ENCODE results near the gene PHF5A.

DNA sequence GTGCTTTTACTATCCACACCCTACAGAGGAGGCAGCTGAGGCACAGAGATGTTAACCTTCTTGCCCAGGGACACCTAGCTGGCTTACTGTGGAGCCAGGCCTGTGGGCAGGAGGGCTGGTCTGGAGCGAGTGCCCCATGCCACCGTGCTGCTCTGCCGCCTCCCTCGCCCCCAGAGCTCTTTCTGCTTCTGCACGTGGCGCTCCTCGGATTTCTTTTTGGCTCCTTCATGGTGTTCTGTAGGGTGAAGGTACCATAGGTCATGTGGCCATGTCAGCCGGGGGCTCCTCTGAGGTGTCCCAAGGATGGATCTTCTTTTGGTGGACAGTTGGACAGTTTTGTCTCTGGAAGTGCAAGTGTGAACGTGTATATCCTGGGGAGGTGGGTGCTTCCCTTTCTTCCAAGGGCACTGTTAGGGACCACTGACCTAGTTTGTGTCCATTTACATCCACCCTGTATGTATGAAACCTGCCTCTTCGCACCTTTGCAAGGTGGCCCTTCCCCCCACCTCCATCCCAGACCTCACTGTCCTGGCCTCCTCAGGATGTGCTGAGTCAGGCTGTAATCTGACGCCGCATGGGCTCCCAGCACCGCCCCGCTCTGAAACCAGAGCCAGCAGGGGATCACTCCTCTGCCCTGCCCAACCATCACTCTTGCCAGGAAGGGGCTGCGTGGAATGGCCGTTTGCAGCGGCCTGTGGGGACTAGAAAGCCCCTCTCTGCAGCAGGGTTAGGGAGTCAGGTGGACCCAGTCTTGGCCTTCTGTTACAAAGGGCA lies 44.1 kb upstream of the PHF5A start:
- TF ChIP-seq, protein P1, sequence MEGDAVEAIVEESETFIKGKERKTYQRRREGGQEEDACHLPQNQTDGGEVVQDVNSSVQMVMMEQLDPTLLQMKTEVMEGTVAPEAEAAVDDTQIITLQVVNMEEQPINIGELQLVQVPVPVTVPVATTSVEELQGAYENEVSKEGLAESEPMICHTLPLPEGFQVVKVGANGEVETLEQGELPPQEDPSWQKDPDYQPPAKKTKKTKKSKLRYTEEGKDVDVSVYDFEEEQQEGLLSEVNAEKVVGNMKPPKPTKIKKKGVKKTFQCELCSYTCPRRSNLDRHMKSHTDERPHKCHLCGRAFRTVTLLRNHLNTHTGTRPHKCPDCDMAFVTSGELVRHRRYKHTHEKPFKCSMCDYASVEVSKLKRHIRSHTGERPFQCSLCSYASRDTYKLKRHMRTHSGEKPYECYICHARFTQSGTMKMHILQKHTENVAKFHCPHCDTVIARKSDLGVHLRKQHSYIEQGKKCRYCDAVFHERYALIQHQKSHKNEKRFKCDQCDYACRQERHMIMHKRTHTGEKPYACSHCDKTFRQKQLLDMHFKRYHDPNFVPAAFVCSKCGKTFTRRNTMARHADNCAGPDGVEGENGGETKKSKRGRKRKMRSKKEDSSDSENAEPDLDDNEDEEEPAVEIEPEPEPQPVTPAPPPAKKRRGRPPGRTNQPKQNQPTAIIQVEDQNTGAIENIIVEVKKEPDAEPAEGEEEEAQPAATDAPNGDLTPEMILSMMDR (IDR thresholded peaks at IDR 0.05 in 8 of 11, conservative IDR thresholded peaks at IDR 0.05 in 3 of 11), result no peak
- TF ChIP-seq POLR2AphosphoS5 (IDR thresholded peaks at IDR 0.05), result no peak

Data from spleen (tissue), 7 donors.